ENCODE data around the gene LACRT. TPM values are rescaled to one million over a fixed set of nuclear protein-coding genes. Genes with fewer than 3 reads are reported as not detected.
A peak's percentile ranks its signal among the peaks of the same experiment; 100 is the strongest.

The LACRT gene
- total RNA-seq, 1 donor from 2014 or later: not detected

- H3K36me3 Mint-ChIP-seq (ENCODE audit: low read depth): no peaks in the 10 kb centered on the region
- DNase-seq: peak; percentile 88
- peaks cover 2% of the 10 kb centered on the region for H3K4me1 Mint-ChIP-seq
- H3K4me3 Mint-ChIP-seq: no peak overlapping the region
- intact Hi-C loops (cut with micrococcal nuclease): loop anchor here (1.0 kb wide), 1 partner anchor 470 kb away; no protein-coding TSS in a partner anchor
- H3K27ac Mint-ChIP-seq: no peak overlapping the region
- H3K9me3 Mint-ChIP-seq: no peaks in the 10 kb centered on the region
- peaks cover 21% of the 10 kb centered on the region for H3K27me3 Mint-ChIP-seq
Observed at GRCh38 chr12:54603173-54603814, 31.4 kb downstream of the LACRT start.

GRCh38 chr12:54602661-54603060 lies 32.0 kb downstream of the LACRT start:
- intact Hi-C loops (cut with micrococcal nuclease): loop anchor here (1.0 kb wide), 1 partner anchor 471 kb away; no protein-coding TSS in a partner anchor
- H3K9me3 Mint-ChIP-seq: no peaks in the 10 kb centered on the region
- no peak for DNase-seq
- no peaks in the 10 kb centered on the region for H3K36me3 Mint-ChIP-seq (ENCODE audit: low read depth)
- H3K4me1 Mint-ChIP-seq: peaks cover 2% of the 10 kb centered on the region
- peaks cover 19% of the 10 kb centered on the region for H3K27me3 Mint-ChIP-seq
- no peak overlapping the region for H3K4me3 Mint-ChIP-seq
- no peak overlapping the region for H3K27ac Mint-ChIP-seq

GRCh38 chr12:54601841-54602240 lies 32.9 kb downstream of the LACRT start:
- intact Hi-C loops (cut with micrococcal nuclease): no loop called here
- DNase-seq: no peak
- H3K9me3 Mint-ChIP-seq: no peaks in the 10 kb centered on the region
- H3K36me3 Mint-ChIP-seq (ENCODE audit: low read depth): no peaks in the 10 kb centered on the region
- peaks cover 15% of the 10 kb centered on the region for H3K27me3 Mint-ChIP-seq
- H3K4me3 Mint-ChIP-seq: no peak overlapping the region
- peaks cover 2% of the 10 kb centered on the region for H3K4me1 Mint-ChIP-seq
- no peak overlapping the region for H3K27ac Mint-ChIP-seq

GRCh38 chr12:54598970-54599369 lies 35.7 kb downstream of the LACRT start:
- DNase-seq: no peak
- no peaks in the 10 kb centered on the region for H3K36me3 Mint-ChIP-seq (ENCODE audit: low read depth)
- H3K27me3 Mint-ChIP-seq: peaks cover 15% of the 10 kb centered on the region
- no peak overlapping the region for H3K27ac Mint-ChIP-seq
- H3K4me3 Mint-ChIP-seq: no peak overlapping the region
- H3K4me1 Mint-ChIP-seq: peaks cover 2% of the 10 kb centered on the region
- intact Hi-C loops (cut with micrococcal nuclease): no loop called here
- no peaks in the 10 kb centered on the region for H3K9me3 Mint-ChIP-seq

GRCh38 chr12:54596526-54596946 lies 38.2 kb downstream of the LACRT start:
- Mint-ChIP-seq H3K4me3 (no peak overlapping the region), H3K27me3 (peaks cover 19% of the 10 kb centered on the region), H3K36me3 (ENCODE audit: low read depth) (no peaks in the 10 kb centered on the region), H3K9me3 (no peaks in the 10 kb centered on the region), H3K4me1 (no peaks in the 10 kb centered on the region), H3K27ac (no peak overlapping the region)
- peak; percentile 85 for DNase-seq
- intact Hi-C loops (cut with micrococcal nuclease): no loop called here

DNA sequence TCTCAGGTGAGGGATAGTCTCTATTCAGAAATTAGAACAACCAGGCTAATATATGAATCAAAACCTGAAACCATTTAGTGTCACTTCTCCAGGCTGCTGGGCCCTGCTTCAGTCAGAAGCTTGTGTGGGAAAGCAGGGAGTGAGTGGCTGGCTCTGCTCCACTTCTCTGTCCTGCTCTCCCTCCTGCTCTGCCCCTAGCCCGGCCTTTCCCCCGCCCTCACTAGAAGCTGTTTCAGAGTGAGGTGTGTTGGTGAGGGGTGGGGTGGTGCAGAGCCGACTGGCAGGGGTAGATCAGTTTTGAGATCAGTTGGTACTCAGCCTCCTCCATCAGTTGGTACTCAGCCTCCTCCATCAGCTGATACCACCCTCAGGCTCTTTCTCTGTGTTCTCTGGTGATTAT lies 39.2 kb downstream of the LACRT start:
- no peak overlapping the region for H3K27ac Mint-ChIP-seq
- H3K9me3 Mint-ChIP-seq: no peaks in the 10 kb centered on the region
- peaks cover 26% of the 10 kb centered on the region for H3K27me3 Mint-ChIP-seq
- no peaks in the 10 kb centered on the region for H3K4me1 Mint-ChIP-seq
- no peaks in the 10 kb centered on the region for H3K36me3 Mint-ChIP-seq (ENCODE audit: low read depth)
- no peak overlapping the region for H3K4me3 Mint-ChIP-seq
- no peak for DNase-seq
- intact Hi-C loops (cut with micrococcal nuclease): no loop called here

DNA sequence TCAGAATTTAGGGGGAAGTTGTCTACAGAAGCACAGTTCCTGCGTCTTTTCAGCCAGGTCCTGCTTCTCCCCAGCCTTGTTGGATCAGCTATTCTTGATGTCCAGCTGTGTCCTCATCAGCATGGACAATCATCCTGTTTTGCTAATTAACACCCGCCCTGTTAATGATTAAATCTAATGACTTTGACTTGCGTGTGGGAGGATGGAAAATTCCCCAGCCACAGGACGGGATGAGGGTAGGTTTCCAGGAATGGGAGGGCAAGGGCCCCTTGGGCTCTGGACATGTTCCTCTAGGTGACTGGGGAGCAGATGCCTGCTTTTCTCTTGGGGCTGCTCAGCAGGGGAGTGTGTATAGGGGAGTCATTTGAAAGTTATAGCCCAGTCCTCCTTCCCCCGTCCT lies 41.0 kb downstream of the LACRT start:
- Mint-ChIP-seq H3K9me3 (no peaks in the 10 kb centered on the region), H3K4me3 (no peak overlapping the region), H3K27ac (no peak overlapping the region), H3K36me3 (ENCODE audit: low read depth) (no peaks in the 10 kb centered on the region), H3K27me3 (peaks cover 34% of the 10 kb centered on the region), H3K4me1 (peaks cover 5% of the 10 kb centered on the region)
- intact Hi-C loops (cut with micrococcal nuclease): no loop called here
- DNase-seq: no peak

GRCh38 chr12:54593135-54593534 lies 41.6 kb downstream of the LACRT start:
- H3K4me3 Mint-ChIP-seq: no peak overlapping the region
- intact Hi-C loops (cut with micrococcal nuclease): no loop called here

DNA sequence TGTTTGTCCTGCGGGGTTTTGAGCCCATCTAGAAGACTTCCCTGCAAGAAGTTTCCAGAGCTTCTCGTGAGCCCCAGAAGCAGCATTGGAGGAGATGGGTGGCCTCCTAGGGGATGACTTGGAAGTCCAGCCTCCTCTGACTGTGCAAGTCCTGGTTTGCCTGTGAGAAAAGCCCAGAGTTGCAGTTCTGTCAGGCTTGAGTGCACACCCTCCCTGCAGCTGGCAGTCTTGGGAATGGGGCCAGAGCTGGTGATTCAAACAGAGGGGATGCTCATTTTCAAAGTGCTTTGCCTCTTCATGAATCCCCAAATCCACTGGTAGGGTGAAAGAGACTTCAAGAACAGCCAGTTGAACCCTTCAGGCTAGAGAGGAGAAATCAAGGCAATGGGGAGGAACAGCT lies 42.4 kb downstream of the LACRT start:
- Mint-ChIP-seq H3K27me3 (peaks cover 43% of the 10 kb centered on the region), H3K9me3 (no peaks in the 10 kb centered on the region), H3K4me1 (peaks cover 5% of the 10 kb centered on the region), H3K4me3 (no peak overlapping the region), H3K36me3 (ENCODE audit: low read depth) (no peaks in the 10 kb centered on the region), H3K27ac (no peak overlapping the region)
- intact Hi-C loops (cut with micrococcal nuclease): no loop called here
- no peak for DNase-seq

More at GRCh38 chr12:54593135-54593534, 41.6 kb downstream of the LACRT start:
- no peaks in the 10 kb centered on the region for H3K36me3 Mint-ChIP-seq (ENCODE audit: low read depth)
- peaks cover 35% of the 10 kb centered on the region for H3K27me3 Mint-ChIP-seq
- H3K9me3 Mint-ChIP-seq: no peaks in the 10 kb centered on the region
- no peak for DNase-seq
- H3K27ac Mint-ChIP-seq: no peak overlapping the region
- H3K4me1 Mint-ChIP-seq: peaks cover 5% of the 10 kb centered on the region

DNA sequence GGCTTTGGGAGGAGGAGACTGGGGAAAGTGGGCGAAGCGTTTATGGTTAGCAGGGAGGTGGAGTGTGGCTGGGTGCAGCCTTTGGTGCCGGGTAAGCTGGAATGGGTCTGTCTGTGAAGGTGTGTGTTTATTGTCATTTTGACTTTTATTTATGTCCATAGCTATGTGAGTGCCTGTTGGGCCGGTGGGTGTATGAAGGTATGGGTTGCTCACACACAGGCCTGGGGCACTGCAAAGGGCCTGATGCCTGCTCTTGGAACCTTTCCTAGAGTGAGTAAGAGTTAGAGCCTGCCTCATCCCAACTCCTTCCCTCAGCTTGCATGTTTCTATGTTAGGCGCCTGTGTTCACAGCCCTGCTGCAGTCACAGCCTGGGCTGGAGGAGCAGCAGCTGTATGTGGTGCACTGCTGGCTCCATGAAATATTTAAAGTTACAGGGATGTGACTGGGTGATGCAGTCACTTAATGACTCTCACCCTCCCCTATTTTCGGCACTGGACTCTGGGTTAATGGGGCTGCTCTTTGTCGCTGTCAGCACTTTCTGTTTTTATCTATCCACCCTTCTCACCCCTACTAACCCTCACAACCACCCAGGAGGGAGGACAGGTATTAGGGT lies 43.6 kb downstream of the LACRT start:
- Mint-ChIP-seq H3K36me3 (ENCODE audit: low read depth) (no peaks in the 10 kb centered on the region), H3K27ac (no peak overlapping the region), H3K27me3 (peaks cover 52% of the 10 kb centered on the region), H3K9me3 (no peaks in the 10 kb centered on the region), H3K4me3 (no peak overlapping the region), H3K4me1 (peaks cover 5% of the 10 kb centered on the region)
- intact Hi-C loops (cut with micrococcal nuclease): no loop called here
- DNase-seq: no peak

DNA sequence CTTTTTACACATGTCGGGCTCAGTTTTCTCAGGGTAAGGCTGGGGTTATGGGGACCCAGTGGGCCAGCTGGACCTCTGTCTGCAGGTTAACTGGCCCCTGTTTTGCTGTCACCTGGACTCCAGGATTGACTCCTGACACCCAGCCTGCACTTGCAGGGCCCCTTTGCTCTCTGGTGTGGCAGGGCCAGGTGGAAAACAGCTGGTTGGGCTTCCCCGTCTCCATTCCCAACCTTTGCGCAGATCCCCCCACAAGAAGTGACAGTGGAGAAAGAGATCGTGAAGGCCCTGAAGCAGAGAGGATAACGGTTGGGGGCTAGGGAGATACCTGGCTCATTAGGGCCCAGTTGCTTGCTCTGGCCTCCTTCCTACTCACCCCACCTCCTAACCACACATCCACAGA lies 44.7 kb downstream of the LACRT start:
- DNase-seq: no peak
- H3K9me3 Mint-ChIP-seq: no peaks in the 10 kb centered on the region
- no peaks in the 10 kb centered on the region for H3K36me3 Mint-ChIP-seq (ENCODE audit: low read depth)
- no peak overlapping the region for H3K27ac Mint-ChIP-seq
- no peak overlapping the region for H3K4me3 Mint-ChIP-seq
- intact Hi-C loops (cut with micrococcal nuclease): no loop called here
- H3K4me1 Mint-ChIP-seq: peaks cover 5% of the 10 kb centered on the region
- H3K27me3 Mint-ChIP-seq: peaks cover 61% of the 10 kb centered on the region

GRCh38 chr12:54588890-54589267 lies 45.8 kb downstream of the LACRT start:
- DNase-seq: no peak
- intact Hi-C loops (cut with micrococcal nuclease): no loop called here
- Mint-ChIP-seq H3K4me3 (peak overlapping the region; percentile 45), H3K4me1 (peaks cover 5% of the 10 kb centered on the region), H3K36me3 (ENCODE audit: low read depth) (no peaks in the 10 kb centered on the region), H3K9me3 (no peaks in the 10 kb centered on the region), H3K27me3 (peaks cover 71% of the 10 kb centered on the region), H3K27ac (no peak overlapping the region)

- H3K4me1 Mint-ChIP-seq: peaks cover 5% of the 10 kb centered on the region
- H3K9me3 Mint-ChIP-seq: no peaks in the 10 kb centered on the region
- peak within 1 kb of the TSS; percentile 45 for H3K4me3 Mint-ChIP-seq
- no peak within 1 kb of the TSS for H3K27ac Mint-ChIP-seq
- intact Hi-C loops (cut with micrococcal nuclease): no loop called here
- DNase-seq: peak; percentile 59
- H3K36me3 Mint-ChIP-seq (ENCODE audit: low read depth): no peaks in the 10 kb centered on the region
- H3K27me3 Mint-ChIP-seq: peaks cover 72% of the 10 kb centered on the region
Observed at GRCh38 chr12:54588110-54588889, 46.4 kb downstream of the LACRT start, which contains the start of gene PPP1R1A. PPP1R1A (minus strand) TSS chr12:54588659; CDS start chr12:54588488, 171 bp downstream.

DNA sequence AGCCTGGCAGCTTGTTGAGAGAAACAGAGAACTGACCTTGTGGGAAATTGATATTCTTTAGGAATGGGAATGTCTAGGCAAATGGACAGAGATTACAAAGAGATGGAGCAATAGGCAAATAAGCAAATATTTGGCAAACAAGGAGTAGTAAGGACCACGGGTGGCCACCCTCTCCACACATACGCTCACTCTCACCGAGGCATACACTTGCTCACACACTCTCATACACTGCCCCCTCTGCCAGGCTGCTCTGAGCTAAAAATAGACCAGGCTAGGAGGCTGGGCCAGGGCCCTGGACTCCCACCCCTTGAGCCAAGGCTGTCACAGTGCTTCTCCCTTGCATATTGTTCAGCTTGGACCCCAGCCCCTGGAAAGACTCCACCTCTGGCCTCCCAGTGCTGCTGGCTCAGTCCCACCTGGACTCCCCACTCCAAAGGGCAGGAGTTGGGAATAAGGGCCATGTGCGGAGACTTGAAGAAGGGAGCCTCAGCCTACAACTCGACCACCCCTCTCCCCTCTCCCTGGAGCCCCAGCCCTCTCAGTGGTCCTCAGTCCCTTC lies 47.3 kb downstream of the LACRT start:
- Mint-ChIP-seq H3K4me1 (peaks cover 5% of the 10 kb centered on the region), H3K36me3 (ENCODE audit: low read depth) (no peaks in the 10 kb centered on the region), H3K4me3 (no peak overlapping the region), H3K27me3 (peaks cover 76% of the 10 kb centered on the region), H3K27ac (no peak overlapping the region), H3K9me3 (no peaks in the 10 kb centered on the region)
- no peak for DNase-seq
- intact Hi-C loops (cut with micrococcal nuclease): no loop called here
